H9 (cell line): ENCODE results near the gene PNMT. TPM values are rescaled to one million over a fixed set of nuclear protein-coding genes. Genes with fewer than 3 reads are reported as not detected.

Experiments
- DNase-seq: peaks from one replicate; pipeline ENCODE4 v3.0.0-alpha.2; 2017
- H2AFZ ChIP-seq: one replicate; pipeline ENCODE4 v1.6.1; 2013; ENCODE audit warnings: mild to moderate bottlenecking, low read length, control low read depth, moderate library complexity
- H2AK5ac ChIP-seq: 2 replicates; pipeline ENCODE4 v1.6.1; 2013; ENCODE audit warnings: low read length, control low read depth, mixed read lengths; ENCODE audit not compliant: insufficient read length
- H2BK120ac ChIP-seq: one replicate; pipeline ENCODE4 v1.6.1; 2013; ENCODE audit warnings: low read depth, mild to moderate bottlenecking, low read length, control low read depth, inconsistent platforms; ENCODE audit not compliant: poor library complexity, severe bottlenecking
- H2BK12ac ChIP-seq: 2 replicates; pipeline ENCODE4 v1.6.1; 2013; ENCODE audit warnings: low read length, control low read depth, mixed read lengths, low read depth; ENCODE audit not compliant: insufficient read length
- H2BK15ac ChIP-seq: 2 replicates; pipeline ENCODE4 v1.6.1; 2013; ENCODE audit warnings: low read depth, low read length, control low read depth
- H2BK20ac ChIP-seq: one replicate; pipeline ENCODE4 v1.6.1; 2013; ENCODE audit warnings: low read depth, mild to moderate bottlenecking, low read length, control low read depth, inconsistent platforms; ENCODE audit not compliant: poor library complexity, severe bottlenecking
- H2BK5ac ChIP-seq: 2 replicates; pipeline ENCODE4 v1.6.1; 2013; ENCODE audit warnings: low read length, control low read depth, mixed read lengths; ENCODE audit not compliant: insufficient read length
- H3K14ac ChIP-seq: 2 replicates; pipeline ENCODE4 v1.6.1; 2013; ENCODE audit warnings: low read length, control low read depth; ENCODE audit not compliant: insufficient read depth
- H3K18ac ChIP-seq: 2 replicates; pipeline ENCODE4 v1.6.1; 2013; ENCODE audit warnings: low read depth, mild to moderate bottlenecking, mixed read lengths, low read length, control low read depth; ENCODE audit not compliant: insufficient read length
- H3K23ac ChIP-seq: 2 replicates; pipeline ENCODE4 v1.6.1; 2013; ENCODE audit warnings: low read length, control low read depth, mixed read lengths, low read depth; ENCODE audit not compliant: insufficient read length
- H3K23me2 ChIP-seq: 2 replicates; pipeline ENCODE4 v1.6.1; 2013; ENCODE audit warnings: low read depth, mild to moderate bottlenecking, mixed read lengths, low read length, control low read depth; ENCODE audit not compliant: insufficient read length, poor library complexity, severe bottlenecking
- H3K27ac ChIP-seq: 2 replicates; pipeline ENCODE4 v1.5.1; 2013; ENCODE audit warnings: low read length, control low read depth, mixed read lengths, low read depth; ENCODE audit not compliant: insufficient read length
- H3K27me3 ChIP-seq: 2 replicates; pipeline ENCODE4 v1.6.1; 2013; ENCODE audit warnings: low read length, control low read depth, inconsistent platforms; ENCODE audit not compliant: insufficient read depth
- H3K4ac ChIP-seq: 2 replicates; pipeline ENCODE4 v1.6.1; 2013; ENCODE audit warnings: low read depth, mild to moderate bottlenecking, control low read depth, inconsistent platforms, low read length, moderate library complexity
- H3K4me1 ChIP-seq: 2 replicates; pipeline ENCODE4 v1.6.1; 2013; ENCODE audit warnings: low read length, control low read depth, inconsistent platforms; ENCODE audit not compliant: insufficient read depth
- H3K4me2 ChIP-seq: 2 replicates; pipeline ENCODE4 v1.6.1; 2013; ENCODE audit warnings: low read length, control low read depth, mixed read lengths; ENCODE audit not compliant: insufficient read length, insufficient read depth
- H3K56ac ChIP-seq: 2 replicates; pipeline ENCODE4 v1.6.1; 2013; ENCODE audit warnings: low read depth, mild to moderate bottlenecking, mixed read lengths, low read length, control low read depth; ENCODE audit not compliant: insufficient read length
- H3K79me1 ChIP-seq: 2 replicates; pipeline ENCODE4 v1.6.1; 2013; ENCODE audit warnings: low read depth, mild to moderate bottlenecking, moderate library complexity, low read length, control low read depth, inconsistent platforms; ENCODE audit not compliant: insufficient read depth, poor library complexity, severe bottlenecking
- H3K79me2 ChIP-seq: 2 replicates; pipeline ENCODE4 v1.6.1; 2013; ENCODE audit warnings: low read length, control low read depth, inconsistent platforms; ENCODE audit not compliant: insufficient read depth
- H3K9ac ChIP-seq: 2 replicates; pipeline ENCODE4 v1.6.1; 2013; ENCODE audit warnings: low read length, control low read depth, mixed read lengths; ENCODE audit not compliant: insufficient read length; ENCODE audit errors: extremely low read depth
- H3K9me3 ChIP-seq: one replicate; pipeline ENCODE4 v1.6.1; 2013; ENCODE audit warnings: low read depth, low read length, inconsistent platforms; ENCODE audit not compliant: control insufficient read depth
- H3T11ph ChIP-seq: one replicate; pipeline ENCODE4 v1.6.1; 2013; ENCODE audit warnings: mild to moderate bottlenecking, low read length, control low read depth, inconsistent platforms
- H4K20me1 ChIP-seq: one replicate; pipeline ENCODE4 v1.6.1; 2013; ENCODE audit not compliant: control insufficient read depth, insufficient read length, insufficient read depth
- H4K5ac ChIP-seq: 2 replicates; pipeline ENCODE4 v1.6.1; 2013; ENCODE audit warnings: low read depth, mild to moderate bottlenecking, mixed read lengths, low read length, control low read depth; ENCODE audit not compliant: insufficient read length
- H4K8ac ChIP-seq: replicated peaks from 2 replicates; pipeline ENCODE4 v1.6.1; 2013; ENCODE audit warnings: low read length, control low read depth, mixed read lengths, low read depth; ENCODE audit not compliant: insufficient read length
- H4K91ac ChIP-seq: 2 replicates; pipeline ENCODE4 v1.6.1; 2013; ENCODE audit warnings: low read depth, mild to moderate bottlenecking, moderate library complexity, mixed read lengths, low read length, control low read depth; ENCODE audit not compliant: insufficient read length
- H3K27ac Mint-ChIP-seq, 3 experiments: 2 replicates in 2 of 3; 3 replicates in 1 of 3; pipeline ENCODE4 v1.8.0; 2020 to 2021; ENCODE audit warnings: mixed read lengths in 3 of 3, mild to moderate bottlenecking in 1 of 3, moderate library complexity in 1 of 3
- H3K27me3 Mint-ChIP-seq: 2 replicates; pipeline ENCODE4 v1.8.0; 2021; ENCODE audit warnings: low read depth, mild to moderate bottlenecking, moderate library complexity, mixed read lengths
- H3K36me3 Mint-ChIP-seq, 3 experiments: 2 replicates in 2 of 3; 3 replicates in 1 of 3; pipeline ENCODE4 v1.8.0; 2020 to 2021; ENCODE audit warnings: low read depth in 3 of 3, mixed read lengths in 3 of 3; ENCODE audit not compliant: insufficient read depth in 1 of 3
- H3K4me1 Mint-ChIP-seq, 2 experiments: 2 replicates each; pipeline ENCODE4 v1.8.0; 2020; ENCODE audit warnings: mixed read lengths in 2 of 2
- H3K4me3 Mint-ChIP-seq, 2 experiments: 2 replicates in 1 of 2; 3 replicates in 1 of 2; pipeline ENCODE4 v1.8.0; 2020 to 2021; ENCODE audit warnings: mild to moderate bottlenecking in 2 of 2, mixed read lengths in 2 of 2, moderate library complexity in 1 of 2
- H3K9me3 Mint-ChIP-seq, 2 experiments: 2 replicates in 1 of 2; 3 replicates in 1 of 2; pipeline ENCODE4 v1.8.0; 2020; ENCODE audit warnings: mild to moderate bottlenecking in 2 of 2, mixed read lengths in 2 of 2, moderate library complexity in 1 of 2
- CTCF ChIP-seq: fragments of 200-600 bp; sonication (generic); conservative IDR thresholded peaks from 3 replicates; pipeline ENCODE4 v1.8.0; 2021; ENCODE audit warnings: antibody characterized with exemption, mild to moderate bottlenecking
- WGBS: extraction: QIAGEN DNeasy Blood & Tissue Kit; methylation state at CpG from one replicate; pipeline ENCODE4 v1.1.7; 2013; ENCODE audit warnings: missing lambda C conversion rate, low lambda C conversion rate, mixed read lengths; ENCODE audit not compliant: insufficient read length; ENCODE audit errors: extremely low coverage; 5-methylcytosine and 5-hydroxymethylcytosine counted together
- total RNA-seq: library from RNA; stranded (reverse); gene quantifications from 2 replicates; pipeline ENCODE4 v1.2.1, GENCODE V29; 2021

Gene PNMT
- total RNA-seq, 1 experiment from 2014 or later, result 2.1 TPM

- H2BK15ac ChIP-seq, result no peak overlapping the region
- no peak overlapping the region for H3K27ac ChIP-seq
- no peaks in the 10 kb centered on the region for H3K79me1 ChIP-seq
- no peak overlapping the region for H3K4me3 Mint-ChIP-seq
- no peak overlapping the region for H4K5ac ChIP-seq
- no peak overlapping the region for H3T11ph ChIP-seq
- no peaks in the 10 kb centered on the region for H3K4me1 ChIP-seq
- H3K27ac Mint-ChIP-seq, result no peak overlapping the region
- H3K56ac ChIP-seq, result no peak overlapping the region
- H2BK20ac ChIP-seq, result no peak overlapping the region
- no peak overlapping the region for H2BK5ac ChIP-seq
- peaks cover 0 to 3% (median 3%) of the 10 kb centered on the region in 3 experiments; a peak in 3 of 7 replicates for H3K36me3 Mint-ChIP-seq
- H2AK5ac ChIP-seq, result no peak overlapping the region
- peaks cover 25% of the 10 kb centered on the region for H3K27me3 Mint-ChIP-seq
- no peak overlapping the region for H4K8ac ChIP-seq
- H4K20me1 ChIP-seq, result no peaks in the 10 kb centered on the region
- DNase-seq, result no peak
- no peaks in the 10 kb centered on the region for H3K23me2 ChIP-seq
- no peaks in the 10 kb centered on the region for H3K9me3 Mint-ChIP-seq
- no peaks in the 10 kb centered on the region for H3K9me3 ChIP-seq
- no peaks in the 10 kb centered on the region for H3K79me2 ChIP-seq
- peaks cover 31 to 33% of the 10 kb centered on the region in 2 experiments for H3K4me1 Mint-ChIP-seq
- no peak overlapping the region for H2AFZ ChIP-seq
- no peak overlapping the region for H3K23ac ChIP-seq
- H3K14ac ChIP-seq, result no peak overlapping the region; the same call in 1 of the 2 replicates
- H2BK12ac ChIP-seq, result no peak overlapping the region
- no CpG with 5 or more reads among the region's 5 CpGs for WGBS
- no peak overlapping the region for H3K4me2 ChIP-seq
- no peak overlapping the region for H3K18ac ChIP-seq
- no peak for TF ChIP-seq CTCF
- no peak overlapping the region for H3K9ac ChIP-seq
- no peak overlapping the region for H2BK120ac ChIP-seq
- no peak overlapping the region for H4K91ac ChIP-seq
- no peaks in the 10 kb centered on the region for H3K27me3 ChIP-seq
- H3K4ac ChIP-seq, result no peak overlapping the region
Measured at GRCh38 chr17:39674179-39674578, 5.9 kb downstream of the PNMT start.
